ENCODE measurements around the gene CRISP2. TPM values are rescaled to one million over a fixed set of nuclear protein-coding genes. Genes with fewer than 3 reads are reported as not detected.

Gene CRISP2
- total and polyA plus RNA-seq, 4 donors, result 0.28 TPM; not detected in 3

GRCh38 chr6:49721297-49721696 lies 8.0 kb upstream of the CRISP2 start:
- 71% methylated on average over 2 of the region's 2 CpGs for WGBS
- no peak for TF ChIP-seq SP1 (IDR thresholded peaks at IDR 0.05)
- no peak for TF ChIP-seq REST (IDR thresholded peaks at IDR 0.05)
- no peak for TF ChIP-seq YY1 (IDR thresholded peaks at IDR 0.05)
- TF ChIP-seq ATF3 (IDR thresholded peaks at IDR 0.05), result no peak
- TF ChIP-seq JUND (IDR thresholded peaks at IDR 0.05), result no peak
- no peak for TF ChIP-seq MAX (IDR thresholded peaks at IDR 0.05)
- TF ChIP-seq, protein P1, sequence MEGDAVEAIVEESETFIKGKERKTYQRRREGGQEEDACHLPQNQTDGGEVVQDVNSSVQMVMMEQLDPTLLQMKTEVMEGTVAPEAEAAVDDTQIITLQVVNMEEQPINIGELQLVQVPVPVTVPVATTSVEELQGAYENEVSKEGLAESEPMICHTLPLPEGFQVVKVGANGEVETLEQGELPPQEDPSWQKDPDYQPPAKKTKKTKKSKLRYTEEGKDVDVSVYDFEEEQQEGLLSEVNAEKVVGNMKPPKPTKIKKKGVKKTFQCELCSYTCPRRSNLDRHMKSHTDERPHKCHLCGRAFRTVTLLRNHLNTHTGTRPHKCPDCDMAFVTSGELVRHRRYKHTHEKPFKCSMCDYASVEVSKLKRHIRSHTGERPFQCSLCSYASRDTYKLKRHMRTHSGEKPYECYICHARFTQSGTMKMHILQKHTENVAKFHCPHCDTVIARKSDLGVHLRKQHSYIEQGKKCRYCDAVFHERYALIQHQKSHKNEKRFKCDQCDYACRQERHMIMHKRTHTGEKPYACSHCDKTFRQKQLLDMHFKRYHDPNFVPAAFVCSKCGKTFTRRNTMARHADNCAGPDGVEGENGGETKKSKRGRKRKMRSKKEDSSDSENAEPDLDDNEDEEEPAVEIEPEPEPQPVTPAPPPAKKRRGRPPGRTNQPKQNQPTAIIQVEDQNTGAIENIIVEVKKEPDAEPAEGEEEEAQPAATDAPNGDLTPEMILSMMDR (IDR thresholded peaks at IDR 0.05; ENCODE audit: low read depth, low read length, missing input control), result no peak
- TF ChIP-seq EGR1 (IDR thresholded peaks at IDR 0.05; ENCODE audit: low read depth in 2 of 2), result no peak
- TF ChIP-seq RAD21 (IDR thresholded peaks at IDR 0.05), result no peak
- TF ChIP-seq FOXA1 (IDR thresholded peaks at IDR 0.05), result no peak
- TF ChIP-seq, protein P2, sequence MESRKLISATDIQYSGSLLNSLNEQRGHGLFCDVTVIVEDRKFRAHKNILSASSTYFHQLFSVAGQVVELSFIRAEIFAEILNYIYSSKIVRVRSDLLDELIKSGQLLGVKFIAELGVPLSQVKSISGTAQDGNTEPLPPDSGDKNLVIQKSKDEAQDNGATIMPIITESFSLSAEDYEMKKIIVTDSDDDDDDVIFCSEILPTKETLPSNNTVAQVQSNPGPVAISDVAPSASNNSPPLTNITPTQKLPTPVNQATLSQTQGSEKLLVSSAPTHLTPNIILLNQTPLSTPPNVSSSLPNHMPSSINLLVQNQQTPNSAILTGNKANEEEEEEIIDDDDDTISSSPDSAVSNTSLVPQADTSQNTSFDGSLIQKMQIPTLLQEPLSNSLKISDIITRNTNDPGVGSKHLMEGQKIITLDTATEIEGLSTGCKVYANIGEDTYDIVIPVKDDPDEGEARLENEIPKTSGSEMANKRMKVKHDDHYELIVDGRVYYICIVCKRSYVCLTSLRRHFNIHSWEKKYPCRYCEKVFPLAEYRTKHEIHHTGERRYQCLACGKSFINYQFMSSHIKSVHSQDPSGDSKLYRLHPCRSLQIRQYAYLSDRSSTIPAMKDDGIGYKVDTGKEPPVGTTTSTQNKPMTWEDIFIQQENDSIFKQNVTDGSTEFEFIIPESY (IDR thresholded peaks at IDR 0.05), result no peak
- no peak for TF ChIP-seq NR2F2 (IDR thresholded peaks at IDR 0.05)
- TF ChIP-seq GABPA (IDR thresholded peaks at IDR 0.05 in 1 of 2, conservative IDR thresholded peaks at IDR 0.05 in 1 of 2), result no peak
- no peak for TF ChIP-seq FOXA2 (IDR thresholded peaks at IDR 0.05)
- no peak for TF ChIP-seq TAF1 (conservative IDR thresholded peaks at IDR 0.05)
- no peak for TF ChIP-seq HNF4A (conservative IDR thresholded peaks at IDR 0.05)
- no peak for TF ChIP-seq HNF4G (IDR thresholded peaks at IDR 0.05)
- TF ChIP-seq RXRA (IDR thresholded peaks at IDR 0.05), result no peak
- no peaks in the 10 kb centered on the region for H3K36me3 ChIP-seq (ENCODE audit: control insufficient read depth in 4 of 4, insufficient read depth in 3 of 4, low read depth in 1 of 4, low read length in 3 of 4)

More at GRCh38 chr6:49721297-49721696, 8.0 kb upstream of the CRISP2 start:
- Histone ChIP-seq H3K4me1 (ENCODE audit: control insufficient read depth in 4 of 4, insufficient read depth in 4 of 4, low read length in 3 of 4) (no peaks in the 10 kb centered on the region), H3K9me3 (ENCODE audit: control insufficient read depth in 4 of 4, low read length in 3 of 4) (peaks cover 0 to 3% (median 0%) of the 10 kb centered on the region in 4 donors), H3K9ac (ENCODE audit: low read depth in 1 of 2, low read length in 2 of 2) (no peak overlapping the region), H3K27me3 (ENCODE audit: control insufficient read depth in 4 of 4, insufficient read depth in 4 of 4, low read length in 3 of 4) (no peaks in the 10 kb centered on the region), H3K4me3 (ENCODE audit: low read depth in 1 of 3, low read length in 3 of 3) (no peak overlapping the region), H3K27ac (ENCODE audit: low read depth in 1 of 2, low read length in 2 of 2) (no peak overlapping the region)
- no peak for DNase-seq (ENCODE audit: low spot score)
